IMR-90 (cell line): Measurements from ENCODE around the gene UST. TPM values are rescaled to one million over a fixed set of nuclear protein-coding genes. Genes with fewer than 3 reads are reported as not detected.

Experiments used
- ATAC-seq: fragments of 200-7000 bp; cut with Tn5 transposase; 2 replicates; pipeline ENCODE4 v1.9.1; 2020; ENCODE audit warnings: low read depth, mild to moderate bottlenecking, moderate library complexity
- BruUV-seq: library from RNA; stranded (reverse); fragments of 400-500 nt; replicated peaks from 2 replicates; lab custom pipeline; 2021; lab: Mats Ljungman, UMichigan
- CTCF ChIA-PET: fragments of 300-600 bp; formaldehyde crosslinking; extraction: SDS; loops from one replicate; lab custom pipeline; 2021; ENCODE audit warnings: antibody characterized with exemption; lab: Yijun Ruan, JAX
- POLR2A ChIA-PET: fragments of 300-600 bp; sonication (Branson Sonifier 250); formaldehyde crosslinking; loops from one replicate; lab custom pipeline; 2022; ENCODE audit warnings: antibody characterized with exemption; ENCODE audit not compliant: unreplicated experiment; lab: Charles Lee
- DNase-seq: peaks from one replicate; pipeline ENCODE4 v3.0.0; 2013
- H2AFZ ChIP-seq: replicated peaks from 2 replicates; pipeline ENCODE3; 2013; ENCODE audit warnings: low read length, mild to moderate bottlenecking; ENCODE audit not compliant: poor library complexity
- H2AK5ac ChIP-seq: 2 replicates; pipeline ENCODE4 v1.6.1; 2013; ENCODE audit warnings: low read depth, low read length, inconsistent platforms
- H2AK9ac ChIP-seq: replicated peaks from 2 replicates; pipeline ENCODE3; 2013; ENCODE audit warnings: mild to moderate bottlenecking, low read depth, low read length, moderate library complexity; ENCODE audit not compliant: poor library complexity
- H2BK120ac ChIP-seq: 2 replicates; pipeline ENCODE4 v1.6.1; 2013; ENCODE audit warnings: low read depth, low read length, inconsistent platforms
- H2BK15ac ChIP-seq: 3 replicates; pipeline ENCODE4 v1.6.1; 2013; ENCODE audit warnings: low read depth, low read length, inconsistent platforms
- H2BK20ac ChIP-seq: 2 replicates; pipeline ENCODE4 v1.6.1; 2013; ENCODE audit warnings: low read depth, mild to moderate bottlenecking, inconsistent platforms, low read length, moderate library complexity
- H2BK5ac ChIP-seq: 2 replicates; pipeline ENCODE4 v1.6.1; 2013; ENCODE audit warnings: mild to moderate bottlenecking, low read depth, low read length, inconsistent platforms; ENCODE audit not compliant: poor library complexity, severe bottlenecking
- H3K14ac ChIP-seq: replicated peaks from 2 replicates; pipeline ENCODE4 v1.6.1; 2013; ENCODE audit warnings: low read depth, low read length, inconsistent platforms
- H3K18ac ChIP-seq: 2 replicates; pipeline ENCODE4 v1.6.1; 2013; ENCODE audit warnings: low read depth, low read length, control low read depth
- H3K23ac ChIP-seq: 2 replicates; pipeline ENCODE4 v1.6.1; 2013; ENCODE audit warnings: low read depth, low read length, inconsistent platforms
- H3K27ac ChIP-seq: 2 replicates; pipeline ENCODE4 v1.5.1; 2013; ENCODE audit warnings: mild to moderate bottlenecking, control low read depth, low read length; ENCODE audit not compliant: insufficient read depth
- H3K27me3 ChIP-seq: 2 replicates; pipeline ENCODE4 v1.6.1; 2013; ENCODE audit warnings: low read length; ENCODE audit not compliant: control insufficient read depth, insufficient read depth
- H3K36me3 ChIP-seq: 2 replicates; pipeline ENCODE4 v1.6.1; 2013; ENCODE audit warnings: low read length, mixed read lengths; ENCODE audit not compliant: control insufficient read depth, insufficient read depth
- H3K4ac ChIP-seq: 2 replicates; pipeline ENCODE4 v1.6.1; 2013; ENCODE audit warnings: low read depth, low read length, inconsistent platforms
- H3K4me1 ChIP-seq: 2 replicates; pipeline ENCODE4 v1.6.1; 2013; ENCODE audit warnings: low read length, mixed read lengths; ENCODE audit not compliant: control insufficient read depth, insufficient read depth
- H3K4me2 ChIP-seq: 2 replicates; pipeline ENCODE4 v1.6.1; 2013; ENCODE audit warnings: low read depth, mild to moderate bottlenecking, control low read depth, low read length, moderate library complexity
- H3K4me3 ChIP-seq: 2 replicates; pipeline ENCODE4 v1.5.1; 2013; ENCODE audit warnings: low read depth, mild to moderate bottlenecking, control low read depth, low read length, moderate library complexity; ENCODE audit not compliant: insufficient read depth
- H3K56ac ChIP-seq: 2 replicates; pipeline ENCODE4 v1.6.1; 2013; ENCODE audit warnings: low read length, inconsistent platforms; ENCODE audit not compliant: insufficient read depth; ENCODE audit errors: extremely low read depth
- H3K79me1 ChIP-seq, 2 experiments: 2 replicates each; pipeline ENCODE4 v1.6.1; 2013; ENCODE audit warnings: low read length in 2 of 2, inconsistent platforms in 1 of 2, low read depth in 1 of 2
- H3K9ac ChIP-seq: 2 replicates; pipeline ENCODE4 v1.6.1; 2013; ENCODE audit warnings: low read depth, low read length, control low read depth
- H3K9me1 ChIP-seq: 2 replicates; pipeline ENCODE4 v1.6.1; 2013; ENCODE audit warnings: low read length, inconsistent platforms; ENCODE audit not compliant: insufficient read depth
- H3K9me3 ChIP-seq: 2 replicates; pipeline ENCODE4 v1.6.1; 2013; ENCODE audit warnings: low read length; ENCODE audit not compliant: control insufficient read depth, insufficient read depth
- H4K20me1 ChIP-seq: 2 replicates; pipeline ENCODE4 v1.6.1; 2013; ENCODE audit warnings: low read length, inconsistent platforms; ENCODE audit not compliant: insufficient read depth
- H4K5ac ChIP-seq: 2 replicates; pipeline ENCODE4 v1.6.1; 2013; ENCODE audit warnings: mild to moderate bottlenecking, low read depth, low read length, control low read depth
- H4K8ac ChIP-seq, 2 experiments: 2 replicates each; pipeline ENCODE4 v1.6.1; 2013; ENCODE audit warnings: low read depth in 2 of 2, low read length in 2 of 2, control low read depth in 1 of 2, inconsistent platforms in 1 of 2
- H4K91ac ChIP-seq: 2 replicates; pipeline ENCODE4 v1.6.1; 2013; ENCODE audit warnings: low read depth, low read length, inconsistent platforms; ENCODE audit not compliant: insufficient read depth
- BHLHE40 ChIP-seq: fragments of 150-350 bp; IDR thresholded peaks from 2 replicates; pipeline ENCODE4 v1.6.1; 2016; ENCODE audit warnings: mild to moderate bottlenecking, low read depth, low read length
- CEBPB ChIP-seq: IDR thresholded peaks from 2 replicates; pipeline ENCODE4 v1.6.1; 2012; ENCODE audit warnings: low read depth, low read length, improper control_type of control experiment
- CHD1 ChIP-seq: IDR thresholded peaks from 2 replicates; pipeline ENCODE4 v1.6.1; 2012; ENCODE audit warnings: low read depth, low read length, improper control_type of control experiment
- CTCF ChIP-seq: conservative IDR thresholded peaks from 2 replicates; pipeline ENCODE4 v1.5.1; 2012; ENCODE audit warnings: mild to moderate bottlenecking, low read depth, low read length, improper control_type of control experiment
- ELK1 ChIP-seq: fragments of 150-350 bp; IDR thresholded peaks from 2 replicates; pipeline ENCODE4 v1.6.1; 2016; ENCODE audit warnings: low read depth, mild to moderate bottlenecking, low read length, moderate library complexity, borderline replicate concordance
- FOS ChIP-seq: fragments of 150-350 bp; IDR thresholded peaks from 2 replicates; pipeline ENCODE4 v1.6.1; 2016; ENCODE audit warnings: low read depth, low read length
- MAFK ChIP-seq: IDR thresholded peaks from 2 replicates; pipeline ENCODE4 v1.6.1; 2012; ENCODE audit warnings: low read depth, low read length, improper control_type of control experiment
- MAZ ChIP-seq: IDR thresholded peaks from 2 replicates; pipeline ENCODE4 v1.6.1; 2012; ENCODE audit warnings: low read depth, mild to moderate bottlenecking, low read length, improper control_type of control experiment, moderate library complexity, borderline replicate concordance
- MXI1 ChIP-seq: IDR thresholded peaks from 2 replicates; pipeline ENCODE4 v1.6.1; 2012; ENCODE audit warnings: low read depth, mild to moderate bottlenecking, low read length, moderate library complexity, borderline replicate concordance
- NFE2L2 ChIP-seq: fragments of 150-350 bp; IDR thresholded peaks from 2 replicates; pipeline ENCODE4 v1.6.1; 2016; ENCODE audit warnings: low read depth, mild to moderate bottlenecking, low read length
- POLR2A ChIP-seq: IDR thresholded peaks from 2 replicates; pipeline ENCODE4 v1.6.1; 2012; ENCODE audit warnings: mild to moderate bottlenecking, low read depth, low read length
- RAD21 ChIP-seq: IDR thresholded peaks from 2 replicates; pipeline ENCODE4 v1.6.1; 2012; ENCODE audit warnings: low read length, improper control_type of control experiment
- RFX5 ChIP-seq: IDR thresholded peaks from 2 replicates; pipeline ENCODE4 v1.8.0; 2012; ENCODE audit warnings: low read depth, mild to moderate bottlenecking, low read length, moderate library complexity
- SMC3 ChIP-seq: fragments of 150-350 bp; IDR thresholded peaks from 2 replicates; pipeline ENCODE4 v1.6.1; 2016; ENCODE audit warnings: low read depth, mild to moderate bottlenecking, antibody characterized with exemption, low read length, moderate library complexity
- USF2 ChIP-seq: fragments of 150-350 bp; IDR thresholded peaks from 2 replicates; pipeline ENCODE4 v1.6.1; 2017; ENCODE audit warnings: mild to moderate bottlenecking, antibody characterized with exemption, low read length, low read depth
- WGBS, 2 experiments: methylation state at CpG; one replicate each; pipeline versions ENCODE4 v1.1.5 to v1.1.7; 2013; ENCODE audit warnings: missing lambda C conversion rate in 2 of 2; ENCODE audit not compliant: insufficient read length in 1 of 2; ENCODE audit errors: extremely low coverage in 2 of 2; 5-methylcytosine and 5-hydroxymethylcytosine counted together
- dilution Hi-C: fragments of 300-500 bp; cut with HindIII; formaldehyde crosslinking; loops from one replicate; pipeline ENCODE4 v1.14.3; 2018; ENCODE audit warnings: low sequenced_read_pairs; ENCODE audit not compliant: unreplicated experiment
- in situ Hi-C: fragments of 300-500 bp; cut with MboI; formaldehyde crosslinking; loops from 3 replicates; pipeline ENCODE4 v1.14.3; 2019; ENCODE audit warnings: low sequenced_read_pairs, inconsistent platforms, mixed read lengths
- intact Hi-C: fragments of 100-400 bp; cut with micrococcal nuclease; formaldehyde crosslinking; loops from 2 replicates; pipeline ENCODE4 v1.10.0; 2022
- polyA plus RNA-seq, 3 experiments: library from polyadenylated mRNA; depleted of rRNA; stranded (reverse); fragments of >200 nt; gene quantifications; 2 replicates each; pipeline ENCODE4 v1.2.3, GENCODE V29; 2012; ENCODE audit warnings: low replicate concordance in 1 of 3
- total RNA-seq: library from RNA; depleted of rRNA; stranded (reverse); fragments of >200 nt; gene quantifications from 2 replicates; pipeline ENCODE4 v1.2.3, GENCODE V29; 2012

UST gene
- total and polyA plus RNA-seq, 2 of the 4 experiments (the other 2 are of a cell fraction): 7.7 to 13.8 TPM

GRCh38 chr6:148842296-148843019 lies 95.6 kb downstream of the UST start:
- dilution Hi-C loops: no loop called here
- H3K9me1 ChIP-seq: peaks cover 12% of the 10 kb centered on the region
- H3K18ac ChIP-seq: no peak overlapping the region
- no peak overlapping the region for H2BK15ac ChIP-seq
- H3K14ac ChIP-seq: no peak overlapping the region
- H4K8ac ChIP-seq: no peak overlapping the region
- H2AK5ac ChIP-seq: no peak overlapping the region
- WGBS, 2 experiments: 100% methylated on average over 2 of the region's 12 CpGs; no CpG with 5 or more reads in 1 of the 2 experiments
- no peaks in the 10 kb centered on the region for H3K27me3 ChIP-seq
- H4K20me1 ChIP-seq: peaks cover 17% of the 10 kb centered on the region; the same call in 1 of the 2 replicates
- H2AK9ac ChIP-seq: no peak overlapping the region
- H2AFZ ChIP-seq: no peak overlapping the region
- H3K4me2 ChIP-seq: no peak overlapping the region
- no peak overlapping the region for H3K4ac ChIP-seq
- peaks cover 22 to 42% of the 10 kb centered on the region in 2 experiments; a peak in 3 of 4 replicates for H3K79me1 ChIP-seq
- H2BK5ac ChIP-seq: no peak overlapping the region
- H3K4me1 ChIP-seq: peaks cover 7% of the 10 kb centered on the region
- no peaks in the 10 kb centered on the region for H3K9me3 ChIP-seq
- no peak for ATAC-seq
- POLR2A ChIA-PET: no interaction called here
- BruUV-seq: no TSS peak
- no peaks in the 10 kb centered on the region; the same call in 1 of the 2 replicates for H3K36me3 ChIP-seq
- no peak overlapping the region for H2BK120ac ChIP-seq
- in situ Hi-C loops: no loop called here
- no peak overlapping the region for H3K9ac ChIP-seq
- H3K56ac ChIP-seq: no peak overlapping the region
- H4K5ac ChIP-seq: no peak overlapping the region
- H3K4me3 ChIP-seq: no peak overlapping the region
- no peak for DNase-seq
- H4K91ac ChIP-seq: no peak overlapping the region
- TF ChIP-seq MXI1 (no peak), RAD21 (no peak), RFX5 (no peak), CHD1 (no peak), FOS (no peak), CEBPB (no peak), MAFK (no peak), BHLHE40 (no peak), CTCF (no peak), NFE2L2 (no peak), ELK1 (no peak), MAZ (no peak), POLR2A (no peak), USF2 (no peak), SMC3 (no peak)
- intact Hi-C loops: no loop called here
- CTCF ChIA-PET: interaction anchor here (0.6 to 1.0 kb wide), 2 partner anchors 12 to 183 kb away, joined by 3 to 8 read pairs; no protein-coding TSS in a partner anchor
- H2BK20ac ChIP-seq: no peak overlapping the region
- no peak overlapping the region for H3K27ac ChIP-seq
- no peak overlapping the region for H3K23ac ChIP-seq
